GM23248 (cell line): ENCODE data around the gene FGGY.

Experiments used
- EZH2 ChIP-seq: fragments of 200-600 bp; sonication (generic); IDR thresholded peaks from 2 replicates; pipeline ENCODE4 v1.6.1; 2018; ENCODE audit warnings: antibody characterized with exemption, mild to moderate bottlenecking; ENCODE audit not compliant: insufficient read depth, poor library complexity, severe bottlenecking
- EZH2phosphoT487 ChIP-seq: fragments of 200-600 bp; sonication (generic); IDR thresholded peaks from 2 replicates; pipeline ENCODE4 v1.6.1; 2018; ENCODE audit warnings: antibody characterized with exemption, moderate library complexity, mild to moderate bottlenecking, low read depth; ENCODE audit not compliant: insufficient read depth

DNA sequence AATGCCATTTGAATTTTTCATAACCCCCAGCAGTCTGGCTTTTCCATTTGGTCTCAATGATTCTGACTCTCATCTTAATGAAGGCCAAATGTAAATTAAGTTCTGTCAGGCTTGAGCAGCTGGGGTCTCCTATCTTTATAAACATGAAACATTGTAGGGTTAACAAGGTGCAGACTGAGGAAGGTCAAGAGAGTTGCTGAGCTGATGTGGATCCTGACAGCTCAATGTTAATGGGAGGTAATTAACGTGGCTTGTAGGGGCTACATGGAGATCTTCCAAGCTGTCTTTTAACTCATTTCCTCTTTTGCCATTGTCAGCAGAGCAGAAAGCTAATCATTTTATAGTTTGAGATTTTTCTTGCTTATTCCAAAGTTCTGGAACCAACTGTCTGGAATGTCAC is 55.2 kb downstream of the FGGY start:
- no peak for TF ChIP-seq EZH2phosphoT487
- no peak for TF ChIP-seq EZH2
